SKM-1 treated with dmso at 0.1 percent for 144 hours (cell line): ENCODE results near the gene UBAC1.
"Not testable (repeated sequence)": the region's sequence is repeated elsewhere in the genome, so short reads cannot be mapped to it uniquely, and the experiment has no call there.

Experiments used
- DNase-seq: peaks from one replicate; lab custom pipeline; 2025; ENCODE audit not compliant: unreplicated experiment; lab: John Stamatoyannopoulos, UW

UBAC1 gene

GRCh38 chr9:135944444-135945252, 16.5 kb downstream of the UBAC1 start:
- no peak for DNase-seq

GRCh38 chr9:135943604-135944003, 17.6 kb downstream of the UBAC1 start:
- DNase-seq: not testable (repeated sequence)

- DNase-seq: no peak
These were observed 19.7 kb downstream of the UBAC1 start for GRCh38 chr9:135941288-135941995.

GRCh38 chr9:135939351-135940265, 21.6 kb downstream of the UBAC1 start:
- DNase-seq: no peak

DNA sequence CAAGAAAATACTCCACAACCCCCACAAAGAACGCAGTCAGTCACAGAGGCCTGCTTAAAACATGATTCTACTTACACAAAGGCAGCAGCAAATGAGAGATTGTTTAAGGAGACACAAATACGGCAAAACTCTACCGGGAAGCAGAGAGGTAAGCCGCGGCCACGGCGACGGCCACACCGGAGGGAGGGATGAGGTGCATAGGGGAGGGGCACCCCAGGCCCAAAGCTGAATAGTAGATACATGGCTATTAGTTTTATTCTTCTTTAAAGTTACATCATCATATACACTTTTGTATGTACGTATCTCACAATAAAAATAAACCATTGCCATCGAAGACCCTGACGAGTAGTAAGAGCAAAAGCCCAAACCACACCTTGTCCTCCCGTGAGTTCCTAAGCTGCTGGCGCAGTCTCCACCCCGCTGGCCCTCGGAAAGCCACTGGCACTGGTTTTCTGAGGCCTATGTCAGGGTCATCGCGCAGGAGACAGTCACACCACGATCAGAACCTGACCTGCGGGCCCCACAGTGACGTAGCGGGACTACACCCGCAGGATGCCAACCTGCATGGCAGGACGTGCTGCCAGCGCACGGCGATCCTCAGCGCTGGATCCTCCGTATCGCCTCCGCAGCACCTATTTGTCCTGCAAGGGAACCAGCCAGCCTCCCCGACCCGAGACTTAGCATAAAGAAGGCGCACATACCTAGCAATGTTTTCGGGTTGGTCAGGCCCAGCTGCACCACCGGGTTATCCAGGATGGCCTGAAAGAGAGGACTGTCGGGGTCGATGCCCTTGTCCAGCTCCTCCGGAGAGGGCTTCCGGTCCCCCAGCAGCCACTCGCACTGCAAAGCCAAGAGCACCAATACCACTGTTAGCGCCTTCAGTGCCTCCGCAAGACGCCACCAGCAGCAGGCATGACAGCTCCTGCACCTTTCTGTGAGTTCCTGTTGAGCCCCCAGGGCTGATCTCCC, 23.4 kb downstream of the UBAC1 start:
- DNase-seq: no peak

DNA sequence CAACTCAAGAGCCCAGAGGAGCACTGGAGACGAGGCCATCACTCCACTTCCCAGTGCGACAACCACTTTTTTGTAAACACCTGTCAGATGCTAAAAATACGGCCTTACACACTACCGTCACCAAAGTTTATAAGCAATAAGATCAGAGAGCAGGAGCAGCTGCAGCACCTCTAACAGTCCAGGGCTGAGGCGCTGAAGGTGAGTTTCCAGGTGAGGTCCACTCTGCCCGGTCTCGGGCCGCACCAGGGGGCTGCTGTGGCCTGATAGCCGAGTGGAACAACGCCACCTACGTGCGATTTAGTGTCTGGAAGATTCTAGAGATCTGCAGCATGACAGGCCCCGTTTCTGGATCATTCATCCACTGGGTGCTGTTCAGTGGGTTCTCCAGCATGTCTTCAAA, 28.1 kb downstream of the UBAC1 start:
- DNase-seq: no peak

- no peak for DNase-seq
These were observed 28.5 kb downstream of the UBAC1 start for GRCh38 chr9:135932656-135933055.

GRCh38 chr9:135931349-135931820, 29.8 kb downstream of the UBAC1 start:
- no peak for DNase-seq

GRCh38 chr9:135930446-135931345, 30.5 kb downstream of the UBAC1 start:
- DNase-seq: no peak

- DNase-seq: no peak
These were observed 31.3 kb downstream of the UBAC1 start for GRCh38 chr9:135929656-135930445.

DNA sequence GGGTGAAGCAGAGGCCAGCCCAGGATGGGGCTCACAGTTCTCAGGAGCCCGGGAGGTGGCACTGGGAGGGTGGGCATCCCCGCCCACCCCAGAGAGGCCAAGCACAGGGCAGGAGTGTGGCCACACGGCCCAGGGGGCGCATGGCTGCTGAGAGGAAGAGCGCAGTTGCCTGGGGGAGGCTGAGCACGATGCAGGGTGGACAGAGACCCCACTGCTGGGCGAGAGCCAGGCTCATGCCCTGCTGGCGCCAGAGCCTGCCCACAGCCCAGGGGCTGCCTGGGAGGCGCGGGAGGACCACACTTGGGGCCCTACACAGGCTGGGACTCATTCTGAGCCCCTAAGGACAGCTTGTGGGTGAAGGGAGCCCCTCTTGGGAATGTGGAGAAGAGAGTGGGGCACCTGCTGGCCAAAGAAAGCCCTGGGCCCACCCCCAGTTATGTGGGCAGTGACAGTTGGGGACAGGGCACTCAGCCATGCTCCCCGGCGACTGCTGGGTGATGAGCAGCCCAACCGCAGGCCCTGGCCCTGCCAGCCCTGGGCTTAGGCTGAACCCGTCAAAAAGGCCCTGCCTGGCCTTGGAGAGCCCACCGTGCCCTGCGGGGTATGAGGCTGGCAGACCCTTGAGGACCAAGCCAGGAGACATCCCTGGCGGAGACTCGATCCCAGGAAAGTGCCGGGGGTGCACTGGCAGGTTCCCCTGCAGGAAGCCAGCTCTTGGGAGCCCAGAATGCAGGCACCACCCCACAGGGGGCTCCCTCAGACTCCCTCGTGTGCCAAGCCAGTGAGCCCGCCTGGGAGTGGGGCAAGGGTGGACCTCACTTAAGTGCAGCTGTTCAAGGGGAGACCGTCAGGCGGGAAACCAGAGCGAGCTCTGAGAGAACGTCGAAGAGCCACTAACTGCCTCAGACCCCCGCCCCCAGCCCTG, 32.2 kb downstream of the UBAC1 start:
- no peak for DNase-seq

DNA sequence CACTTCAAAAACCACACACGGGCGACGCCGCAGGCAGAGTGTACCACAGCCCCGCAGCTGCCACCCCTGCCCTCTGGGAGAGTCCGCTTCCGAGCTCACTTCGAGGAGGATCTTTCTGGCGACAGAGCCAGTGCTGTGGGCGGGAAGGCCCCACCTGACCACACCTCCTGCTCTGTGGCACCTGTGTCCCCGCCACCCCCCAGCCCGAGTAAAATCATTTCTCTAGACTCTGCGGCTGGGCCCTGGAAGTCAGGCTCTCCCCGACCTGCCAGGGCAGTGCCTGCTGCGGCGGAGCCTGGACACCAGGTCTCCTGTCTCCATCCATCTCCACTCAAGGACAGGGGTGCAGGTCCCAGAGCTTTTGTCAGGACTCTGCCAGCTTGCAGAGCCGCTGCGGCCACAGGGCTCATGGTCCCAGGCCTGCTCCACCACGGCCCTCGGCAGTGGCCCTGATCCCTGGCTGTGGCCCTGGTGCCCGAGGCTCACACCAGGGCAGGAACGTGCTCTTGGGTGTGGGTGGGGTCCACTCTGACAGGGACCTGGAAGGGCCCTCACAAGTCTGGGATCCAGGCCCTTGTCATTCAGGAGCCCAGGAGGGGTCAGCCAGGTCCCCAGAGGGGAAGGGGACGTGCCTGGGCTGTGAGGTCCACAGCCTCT, 33.0 kb downstream of the UBAC1 start:
- DNase-seq: no peak

- no peak for DNase-seq
These were observed 33.8 kb downstream of the UBAC1 start for GRCh38 chr9:135927195-135928013.

- no peak for DNase-seq
These were observed 34.6 kb downstream of the UBAC1 start for GRCh38 chr9:135926402-135927194.

DNA sequence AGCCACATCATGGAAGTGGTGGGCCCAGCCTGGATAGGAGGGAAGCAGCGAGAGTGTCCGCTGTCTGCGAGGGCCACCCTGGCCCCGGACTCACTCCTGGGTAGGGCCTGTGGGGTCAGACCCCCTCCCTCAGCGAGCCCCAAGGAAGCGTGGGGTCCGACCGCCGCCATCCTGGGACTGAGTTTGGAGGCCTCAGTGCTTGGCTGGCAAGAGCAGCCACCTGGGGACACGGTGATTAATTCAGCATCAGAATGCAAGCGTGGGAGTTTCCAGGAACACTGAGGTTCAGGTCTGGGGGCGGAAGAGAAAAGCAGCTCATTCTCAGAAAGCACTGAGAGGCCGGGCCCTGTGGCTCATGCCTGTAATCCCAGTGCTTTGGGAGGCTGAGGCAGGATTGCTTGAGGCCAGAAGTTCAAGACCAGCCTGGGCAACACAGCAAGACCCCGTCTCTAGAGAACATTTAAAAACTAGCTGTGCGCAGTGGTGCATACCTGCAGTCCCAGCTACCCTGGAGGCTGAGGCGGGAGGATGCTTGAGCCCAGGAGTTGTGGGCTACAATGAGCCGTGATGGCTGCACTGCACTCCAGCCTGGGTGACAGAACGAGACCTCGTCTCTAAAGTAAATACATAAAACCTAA, 35.6 kb downstream of the UBAC1 start:
- no peak for DNase-seq
